ENCODE results near the gene GCNA.

The GCNA gene

GRCh38 chrX:71578253-71579135 lies at the start of gene GCNA:
Gene GCNA, plus strand, starts transcription at chrX:71578437. Its CDS starts 2,385 bp downstream, at chrX:71580822.
- H3K4me3 Mint-ChIP-seq = no peak within 1 kb of the TSS
- DNase-seq (ENCODE audit: low spot score in 2 of 2) = no peak
- H3K4me1 Mint-ChIP-seq = no peaks in the 10 kb centered on the region
- H3K9me3 Mint-ChIP-seq = no peaks in the 10 kb centered on the region
- H3K27ac Mint-ChIP-seq = peak within 1 kb of the TSS; percentile 88
- H3K36me3 Mint-ChIP-seq = peaks cover 93% of the 10 kb centered on the region
- ATAC-seq = no peak

GRCh38 chrX:71532078-71532752 lies 46.0 kb upstream of the GCNA start:
- H3K4me3 Mint-ChIP-seq = peak overlapping the region; percentile 98
- peak in 1 of 2 donors; percentile 66 for DNase-seq (ENCODE audit: low spot score in 2 of 2)
- H3K27ac Mint-ChIP-seq = peak overlapping the region; percentile 100
- peak; percentile 84 for ATAC-seq
- no peaks in the 10 kb centered on the region for H3K9me3 Mint-ChIP-seq
- peaks cover 10% of the 10 kb centered on the region for H3K4me1 Mint-ChIP-seq
- peaks cover 51% of the 10 kb centered on the region for H3K36me3 Mint-ChIP-seq

GRCh38 chrX:71532753-71533425 lies 45.3 kb upstream of the GCNA start, which contains the start of gene OGT:
Gene OGT, plus strand, starts transcription at chrX:71533104. Its CDS starts 196 bp downstream, at chrX:71533300.
- Mint-ChIP-seq H3K36me3 (peaks cover 58% of the 10 kb centered on the region), H3K27ac (peak within 1 kb of the TSS; percentile 100), H3K4me3 (peak within 1 kb of the TSS; percentile 98), H3K4me1 (peaks cover 10% of the 10 kb centered on the region), H3K9me3 (no peaks in the 10 kb centered on the region)
- DNase-seq (ENCODE audit: low spot score in 2 of 2) (peak; percentile 63 to 91), ATAC-seq (peak; percentile 91)

- H3K36me3 Mint-ChIP-seq = peaks cover 64% of the 10 kb centered on the region
- no peak for ATAC-seq
- H3K4me1 Mint-ChIP-seq = peaks cover 10% of the 10 kb centered on the region
- peak overlapping the region; percentile 100 for H3K27ac Mint-ChIP-seq
- DNase-seq (ENCODE audit: low spot score in 2 of 2) = no peak
- peak overlapping the region; percentile 98 for H3K4me3 Mint-ChIP-seq
- no peaks in the 10 kb centered on the region for H3K9me3 Mint-ChIP-seq
These were observed 44.8 kb upstream of the GCNA start for GRCh38 chrX:71533516-71533850.

GRCh38 chrX:71533851-71534561 lies 44.2 kb upstream of the GCNA start:
- ATAC-seq (peak; percentile 29), DNase-seq (ENCODE audit: low spot score in 2 of 2) (peak; percentile 30 to 75)
- Mint-ChIP-seq H3K27ac (peak overlapping the region; percentile 100), H3K36me3 (peaks cover 69% of the 10 kb centered on the region), H3K9me3 (no peaks in the 10 kb centered on the region), H3K4me3 (peak overlapping the region; percentile 98), H3K4me1 (peaks cover 10% of the 10 kb centered on the region)

GRCh38 chrX:71534773-71535544 lies 43.3 kb upstream of the GCNA start:
- Mint-ChIP-seq H3K4me1 (peaks cover 10% of the 10 kb centered on the region), H3K36me3 (peaks cover 78% of the 10 kb centered on the region), H3K4me3 (peak overlapping the region; percentile 98), H3K9me3 (no peaks in the 10 kb centered on the region), H3K27ac (peak overlapping the region; percentile 100)
- DNase-seq (ENCODE audit: low spot score in 2 of 2) = no peak
- ATAC-seq = no peak

- peak in 1 of 2 donors; percentile 55 for DNase-seq (ENCODE audit: low spot score in 2 of 2)
- Mint-ChIP-seq H3K27ac (peak overlapping the region; percentile 91), H3K4me1 (peaks cover 11% of the 10 kb centered on the region), H3K36me3 (peaks cover 92% of the 10 kb centered on the region), H3K9me3 (no peaks in the 10 kb centered on the region), H3K4me3 (peak overlapping the region; percentile 98)
- ATAC-seq = no peak
These were observed 42.0 kb upstream of the GCNA start for GRCh38 chrX:71536285-71536684.

GRCh38 chrX:71537743-71538142 lies 40.5 kb upstream of the GCNA start:
- ATAC-seq (no peak), DNase-seq (ENCODE audit: low spot score in 2 of 2) (no peak)
- Mint-ChIP-seq H3K4me3 (peak overlapping the region; percentile 98), H3K27ac (peak overlapping the region; percentile 91), H3K9me3 (no peaks in the 10 kb centered on the region), H3K36me3 (peaks cover 100% of the 10 kb centered on the region), H3K4me1 (peaks cover 21% of the 10 kb centered on the region)

- Mint-ChIP-seq H3K4me3 (peak overlapping the region; percentile 98), H3K27ac (peak overlapping the region; percentile 83), H3K36me3 (peaks cover 100% of the 10 kb centered on the region), H3K9me3 (no peaks in the 10 kb centered on the region), H3K4me1 (peaks cover 34% of the 10 kb centered on the region)
- ATAC-seq (peak; percentile 27), DNase-seq (ENCODE audit: low spot score in 2 of 2) (no peak)
These were observed 37.4 kb upstream of the GCNA start for GRCh38 chrX:71540801-71541200.

- peaks cover 100% of the 10 kb centered on the region for H3K36me3 Mint-ChIP-seq
- H3K27ac Mint-ChIP-seq = peak overlapping the region; percentile 83
- no peak for DNase-seq (ENCODE audit: low spot score in 2 of 2)
- H3K4me1 Mint-ChIP-seq = peaks cover 39% of the 10 kb centered on the region
- H3K9me3 Mint-ChIP-seq = no peaks in the 10 kb centered on the region
- peak; percentile 70 for ATAC-seq
- peak overlapping the region; percentile 98 for H3K4me3 Mint-ChIP-seq
These were observed 36.8 kb upstream of the GCNA start for GRCh38 chrX:71541210-71542022.

- no peak for ATAC-seq
- Mint-ChIP-seq H3K4me3 (peak overlapping the region; percentile 98), H3K4me1 (peaks cover 46% of the 10 kb centered on the region), H3K36me3 (peaks cover 100% of the 10 kb centered on the region), H3K9me3 (no peaks in the 10 kb centered on the region), H3K27ac (peak overlapping the region; percentile 83)
- DNase-seq (ENCODE audit: low spot score in 2 of 2) = no peak
These were observed 35.8 kb upstream of the GCNA start for GRCh38 chrX:71542411-71542810.

GRCh38 chrX:71542825-71543224 lies 35.4 kb upstream of the GCNA start:
- Mint-ChIP-seq H3K27ac (peak overlapping the region; percentile 83), H3K9me3 (no peaks in the 10 kb centered on the region), H3K4me1 (peaks cover 46% of the 10 kb centered on the region), H3K4me3 (peak overlapping the region; percentile 98), H3K36me3 (peaks cover 100% of the 10 kb centered on the region)
- no peak for DNase-seq (ENCODE audit: low spot score in 2 of 2)
- peak; percentile 58 for ATAC-seq

GRCh38 chrX:71543316-71543715 lies 34.9 kb upstream of the GCNA start:
- H3K9me3 Mint-ChIP-seq = no peaks in the 10 kb centered on the region
- peaks cover 46% of the 10 kb centered on the region for H3K4me1 Mint-ChIP-seq
- DNase-seq (ENCODE audit: low spot score in 2 of 2) (no peak), ATAC-seq (peak; percentile 76)
- H3K4me3 Mint-ChIP-seq = peak overlapping the region; percentile 98
- H3K36me3 Mint-ChIP-seq = peaks cover 100% of the 10 kb centered on the region
- peak overlapping the region; percentile 83 for H3K27ac Mint-ChIP-seq
